HUDEP-2 (cell line): ENCODE data around the gene ZNF25.
"Not testable (repeated sequence)": the region's sequence is repeated elsewhere in the genome, so short reads cannot be mapped to it uniquely, and the experiment has no call there.

ENCODE experiments used
- DNase-seq, 76 experiments: peaks; one replicate each; lab custom pipeline; 2025; ENCODE audit not compliant: unreplicated experiment in 76 of 76; lab: John Stamatoyannopoulos, UW

ZNF25 gene

GRCh38 chr10:37948210-37948609 lies 28.2 kb downstream of the ZNF25 start:
- no peak for DNase-seq

- DNase-seq = no peak
Measured at GRCh38 chr10:37947526-37947925, 28.9 kb downstream of the ZNF25 start.

GRCh38 chr10:37937864-37938263 lies 38.6 kb downstream of the ZNF25 start:
- no peak for DNase-seq

GRCh38 chr10:37934791-37935190 lies 41.7 kb downstream of the ZNF25 start:
- no peak for DNase-seq

- no peak for DNase-seq
Measured at GRCh38 chr10:37930423-37930822, 46.0 kb downstream of the ZNF25 start.

- not testable (repeated sequence) for DNase-seq
Measured at GRCh38 chr10:37908165-37908564, 68.3 kb downstream of the ZNF25 start.

GRCh38 chr10:37906382-37906781 lies 70.1 kb downstream of the ZNF25 start:
- DNase-seq = no peak
